ENCODE results near the gene KCNQ2.

KCNQ2 gene

GRCh38 chr20:63458170-63459069 lies 14.0 kb downstream of the KCNQ2 start:
- TF ChIP-seq CTCF (conservative IDR thresholded peaks at IDR 0.05) (no peak), ZFX (IDR thresholded peaks at IDR 0.05) (no peak)
- H3K27ac ChIP-seq, result no peak overlapping the region

DNA sequence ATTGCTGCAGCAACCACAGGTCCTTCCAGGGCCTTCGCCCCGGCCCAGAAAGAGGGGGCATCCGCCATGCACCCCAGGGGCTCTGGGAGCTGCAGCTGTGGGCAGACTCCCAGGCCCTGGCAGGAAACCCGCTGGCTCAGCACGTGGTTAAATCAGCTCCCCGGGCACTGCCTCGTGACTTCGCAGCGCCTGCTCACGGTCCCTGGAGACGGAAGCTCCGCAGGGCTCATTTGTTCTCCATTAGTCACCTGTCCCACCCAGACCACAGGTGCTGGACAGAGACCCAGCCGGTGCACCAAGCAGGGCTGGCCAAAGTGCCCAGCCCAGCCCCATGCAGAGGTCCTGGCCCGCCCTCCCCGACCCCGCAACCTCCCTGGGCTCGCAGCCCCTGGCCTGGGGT lies 14.7 kb downstream of the KCNQ2 start:
- no peak overlapping the region for H3K27ac ChIP-seq
- TF ChIP-seq ZFX (IDR thresholded peaks at IDR 0.05) (no peak), CTCF (conservative IDR thresholded peaks at IDR 0.05) (no peak)

DNA sequence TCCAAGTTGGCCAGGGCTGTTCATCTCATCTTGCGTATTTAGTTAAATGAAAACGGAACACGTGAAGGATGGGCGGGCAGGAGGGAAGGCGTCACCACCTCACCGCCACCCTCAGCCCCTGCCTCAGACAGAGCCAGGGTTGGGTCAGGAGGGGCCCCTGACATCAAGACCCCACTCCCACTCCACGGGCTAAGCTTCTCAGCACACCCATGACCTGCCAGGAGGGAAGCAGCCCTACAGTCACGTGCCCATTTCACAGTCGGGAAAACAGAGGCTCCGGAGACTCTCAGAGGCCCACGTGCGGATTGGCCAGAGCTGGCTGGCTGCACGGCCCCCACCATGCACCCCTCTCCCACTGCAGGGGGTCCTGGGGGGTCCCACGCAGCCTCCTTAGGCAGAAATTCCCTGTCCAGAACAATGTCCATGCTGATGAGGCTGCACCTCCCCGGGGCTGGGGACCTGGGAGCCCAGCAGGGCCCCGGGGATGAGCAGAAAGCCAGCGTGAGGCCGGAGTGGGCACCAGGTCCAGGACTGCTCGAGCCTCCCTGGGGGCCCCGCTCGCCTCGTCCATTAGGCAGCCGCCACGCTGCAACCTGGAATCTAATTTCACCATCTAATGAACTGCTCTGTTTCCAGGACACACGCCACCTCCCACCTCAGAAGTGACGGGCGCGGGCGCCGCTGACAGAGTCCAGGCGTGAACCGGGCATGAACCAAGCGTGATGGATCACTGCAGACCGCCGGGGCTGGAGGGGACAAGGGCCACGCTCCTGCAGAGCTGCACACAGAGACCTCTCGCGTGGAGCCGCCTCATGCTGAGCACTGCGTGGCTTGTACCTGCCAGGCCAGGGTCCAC lies 15.8 kb downstream of the KCNQ2 start:
- no peak for TF ChIP-seq CTCF (conservative IDR thresholded peaks at IDR 0.05)
- TF ChIP-seq ZFX (IDR thresholded peaks at IDR 0.05), result no peak
- no peak overlapping the region for H3K27ac ChIP-seq

GRCh38 chr20:63455568-63455859 lies 16.9 kb downstream of the KCNQ2 start:
- TF ChIP-seq CTCF (conservative IDR thresholded peaks at IDR 0.05), result no peak
- TF ChIP-seq ZFX (IDR thresholded peaks at IDR 0.05), result no peak

DNA sequence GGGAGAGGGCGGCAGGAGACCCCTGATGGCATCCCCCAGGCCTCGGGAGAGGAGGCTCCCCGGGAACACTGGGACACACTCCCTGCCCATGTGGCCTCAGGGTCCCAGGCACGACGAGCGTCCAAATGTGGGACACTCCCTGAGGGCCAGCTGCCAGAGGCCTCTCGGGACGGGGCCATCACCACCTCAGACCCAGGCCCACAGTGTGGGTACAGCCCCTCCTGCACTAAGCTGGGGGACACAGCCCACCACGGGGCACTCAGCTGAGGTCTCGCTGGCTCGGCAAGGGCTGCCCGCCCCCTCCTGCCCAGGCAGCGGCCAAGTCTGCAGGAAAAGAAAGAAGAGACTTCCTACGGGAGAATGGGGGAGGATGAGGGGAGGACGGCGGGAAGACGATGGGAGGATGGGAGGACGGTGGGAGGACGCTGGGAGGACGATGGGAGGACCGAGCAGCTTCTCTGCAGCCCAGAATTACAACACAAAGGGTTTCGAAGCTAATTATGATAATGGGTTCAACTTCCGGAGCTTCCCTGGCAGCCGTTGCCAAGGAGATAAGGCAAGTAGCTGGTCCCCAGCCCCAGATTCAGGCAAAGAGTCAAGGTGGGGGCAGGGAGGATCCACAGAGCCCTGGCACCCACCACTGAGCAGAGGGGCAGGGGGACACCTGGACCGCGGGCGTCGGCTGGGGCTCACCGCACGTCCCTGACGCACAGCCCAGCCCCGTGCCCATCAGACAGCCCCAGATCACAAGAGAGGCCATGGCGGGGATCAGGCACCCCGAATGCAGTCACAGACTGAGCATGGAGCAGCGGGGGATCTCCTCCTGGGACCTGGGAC lies 17.5 kb downstream of the KCNQ2 start:
- no peak overlapping the region for H3K27ac ChIP-seq
- TF ChIP-seq CTCF (conservative IDR thresholded peaks at IDR 0.05) (no peak), ZFX (IDR thresholded peaks at IDR 0.05) (no peak)

More at GRCh38 chr20:63455568-63455859, 16.9 kb downstream of the KCNQ2 start:
- H3K27ac ChIP-seq, result no peak overlapping the region

GRCh38 chr20:63452821-63453523 lies 19.5 kb downstream of the KCNQ2 start:
- no peak for TF ChIP-seq CTCF (conservative IDR thresholded peaks at IDR 0.05)
- TF ChIP-seq ZFX (IDR thresholded peaks at IDR 0.05), result no peak
- H3K27ac ChIP-seq, result no peak overlapping the region
